ENCODE data around the gene PKNOX2.

GRCh38 chr11:125370561-125371389, 206.2 kb downstream of the PKNOX2 start:
- TF ChIP-seq CTCF (IDR thresholded peaks at IDR 0.05; ENCODE audit: low read length) (no peak), EZH2phosphoT487 (IDR thresholded peaks at IDR 0.05; ENCODE audit: low read length) (no peak), EZH2 (optimal IDR thresholded peaks at IDR 0.05; ENCODE audit: low read depth, low read length) (no peak)
